Right atrium auricular region (tissue), 2 donors: ENCODE results near the gene ZDHHC22. TPM values are rescaled to one million over a fixed set of nuclear protein-coding genes. Genes with fewer than 3 reads are reported as not detected.

Source experiments
- DNase-seq: peaks from one replicate; pipeline ENCODE4 v3.0.0-alpha.2; 2019; ENCODE audit warnings: low spot score
- H3K27ac ChIP-seq, 2 donors: fragments of 200-600 bp; sonication (generic); 1 replicate in 1 of 2; 2 replicates in 1 of 2; pipeline ENCODE4 v1.5.1; 2016 to 2019
- H3K27me3 ChIP-seq, 2 donors: fragments of 200-600 bp; sonication (generic); one replicate each; pipeline versions ENCODE4 v1.5.1 to v1.6.0; 2017 to 2019
- H3K36me3 ChIP-seq: fragments of 200-600 bp; sonication (generic); one replicate; pipeline ENCODE4 v1.5.1; 2016
- H3K4me1 ChIP-seq, 2 donors: fragments of 200-600 bp; sonication (generic); one replicate each; pipeline versions ENCODE4 v1.5.1 to v1.6.0; 2017 to 2019
- H3K4me3 ChIP-seq, 2 donors: fragments of 200-600 bp; sonication (generic); 1 replicate in 1 of 2; 2 replicates in 1 of 2; pipeline ENCODE4 v1.5.1; 2017 to 2019; ENCODE audit warnings: mild to moderate bottlenecking in 1 of 2, moderate library complexity in 1 of 2
- H3K9me3 ChIP-seq, 2 donors: fragments of 200-600 bp; sonication (generic); one replicate each; pipeline ENCODE4 v1.5.1; 2019
- total RNA-seq, 2 donors: library from RNA; depleted of rRNA; stranded (reverse); fragments of >200 nt; gene quantifications; one replicate each; pipeline ENCODE4 v1.1.0, GENCODE V29; 2016
- TF ChIP-seq, protein P1 (sequence below), 2 donors: fragments of 200-600 bp; sonication (generic); IDR thresholded peaks; one replicate each; pipeline ENCODE4 v1.5.1; 2019; ENCODE audit warnings: antibody characterized with exemption in 2 of 2

Gene ZDHHC22
- total RNA-seq, 2 donors from 2014 or later = not detected

DNA sequence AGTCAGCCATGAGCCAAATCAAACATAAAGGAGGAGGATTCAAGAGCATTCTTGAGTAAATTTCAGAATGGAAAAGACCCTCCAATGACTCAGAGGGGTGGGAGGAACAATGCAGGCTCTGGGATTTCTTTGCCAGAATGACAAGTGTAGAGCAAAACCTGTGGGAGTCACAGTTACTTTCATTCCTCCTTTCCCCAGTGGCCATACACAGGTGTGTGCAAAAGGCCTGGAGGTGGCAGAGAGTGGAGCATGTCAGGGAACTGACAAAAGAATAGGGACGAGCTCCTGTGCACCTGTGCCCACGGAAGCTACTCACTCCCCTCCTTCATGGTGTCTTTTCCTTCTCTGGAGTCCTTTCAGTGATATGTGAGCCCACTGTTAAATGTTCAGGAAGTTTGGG is 52.9 kb downstream of the ZDHHC22 start:
- Histone ChIP-seq H3K36me3 (no peaks in the 10 kb centered on the region), H3K4me3 (no peak overlapping the region), H3K9me3 (peaks cover 7 to 17% of the 10 kb centered on the region in 2 donors), H3K27ac (no peak overlapping the region), H3K27me3 (no peaks in the 10 kb centered on the region), H3K4me1 (no peaks in the 10 kb centered on the region)
- TF ChIP-seq, protein P1, sequence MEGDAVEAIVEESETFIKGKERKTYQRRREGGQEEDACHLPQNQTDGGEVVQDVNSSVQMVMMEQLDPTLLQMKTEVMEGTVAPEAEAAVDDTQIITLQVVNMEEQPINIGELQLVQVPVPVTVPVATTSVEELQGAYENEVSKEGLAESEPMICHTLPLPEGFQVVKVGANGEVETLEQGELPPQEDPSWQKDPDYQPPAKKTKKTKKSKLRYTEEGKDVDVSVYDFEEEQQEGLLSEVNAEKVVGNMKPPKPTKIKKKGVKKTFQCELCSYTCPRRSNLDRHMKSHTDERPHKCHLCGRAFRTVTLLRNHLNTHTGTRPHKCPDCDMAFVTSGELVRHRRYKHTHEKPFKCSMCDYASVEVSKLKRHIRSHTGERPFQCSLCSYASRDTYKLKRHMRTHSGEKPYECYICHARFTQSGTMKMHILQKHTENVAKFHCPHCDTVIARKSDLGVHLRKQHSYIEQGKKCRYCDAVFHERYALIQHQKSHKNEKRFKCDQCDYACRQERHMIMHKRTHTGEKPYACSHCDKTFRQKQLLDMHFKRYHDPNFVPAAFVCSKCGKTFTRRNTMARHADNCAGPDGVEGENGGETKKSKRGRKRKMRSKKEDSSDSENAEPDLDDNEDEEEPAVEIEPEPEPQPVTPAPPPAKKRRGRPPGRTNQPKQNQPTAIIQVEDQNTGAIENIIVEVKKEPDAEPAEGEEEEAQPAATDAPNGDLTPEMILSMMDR (IDR thresholded peaks at IDR 0.05) = no peak
- no peak for DNase-seq

DNA sequence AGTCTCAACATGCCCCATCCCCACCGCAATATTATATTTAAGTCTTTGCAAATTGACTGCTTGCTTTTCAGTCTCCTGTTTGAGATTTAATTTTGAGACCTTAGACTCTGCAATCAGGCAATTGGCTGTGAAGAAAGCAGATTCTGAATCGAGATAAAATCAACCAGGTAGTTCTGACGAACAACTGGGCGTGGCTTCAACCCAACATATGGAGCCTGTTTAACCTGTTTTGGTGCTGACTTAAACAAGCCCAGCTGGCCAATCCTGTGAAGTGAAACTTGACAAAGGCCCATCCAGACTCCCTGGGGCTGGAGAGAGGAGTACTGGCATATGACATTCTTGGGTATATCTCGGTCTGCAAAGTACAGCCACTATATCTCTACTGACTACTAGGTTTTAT is 53.4 kb downstream of the ZDHHC22 start:
- Histone ChIP-seq H3K4me1 (no peaks in the 10 kb centered on the region), H3K27me3 (no peaks in the 10 kb centered on the region), H3K4me3 (no peak overlapping the region), H3K36me3 (no peaks in the 10 kb centered on the region), H3K27ac (no peak overlapping the region), H3K9me3 (peaks cover 7 to 17% of the 10 kb centered on the region in 2 donors)
- TF ChIP-seq, protein P1 (IDR thresholded peaks at IDR 0.05) = no peak
- DNase-seq = no peak

DNA sequence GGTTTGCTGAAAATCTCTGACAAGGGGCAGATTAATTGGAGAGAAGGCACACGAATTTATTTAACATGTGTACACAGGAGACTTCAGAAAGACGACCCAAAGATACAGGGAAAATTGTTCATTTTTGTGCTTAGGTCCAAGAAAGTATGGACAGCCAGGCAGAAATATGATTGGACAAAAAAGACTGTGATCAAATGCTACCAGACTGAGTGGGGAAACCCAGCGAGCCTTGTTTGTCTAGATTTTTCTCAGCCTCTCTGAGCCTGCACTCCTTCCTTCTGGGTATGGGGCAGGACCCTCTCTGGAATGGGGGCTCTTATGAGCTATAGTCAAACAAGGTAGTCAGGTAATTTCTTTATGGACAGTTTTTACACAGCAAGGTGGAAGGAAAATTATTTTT is 54.0 kb downstream of the ZDHHC22 start:
- TF ChIP-seq, protein P1 (IDR thresholded peaks at IDR 0.05) = no peak
- no peak overlapping the region for H3K27ac ChIP-seq

DNA sequence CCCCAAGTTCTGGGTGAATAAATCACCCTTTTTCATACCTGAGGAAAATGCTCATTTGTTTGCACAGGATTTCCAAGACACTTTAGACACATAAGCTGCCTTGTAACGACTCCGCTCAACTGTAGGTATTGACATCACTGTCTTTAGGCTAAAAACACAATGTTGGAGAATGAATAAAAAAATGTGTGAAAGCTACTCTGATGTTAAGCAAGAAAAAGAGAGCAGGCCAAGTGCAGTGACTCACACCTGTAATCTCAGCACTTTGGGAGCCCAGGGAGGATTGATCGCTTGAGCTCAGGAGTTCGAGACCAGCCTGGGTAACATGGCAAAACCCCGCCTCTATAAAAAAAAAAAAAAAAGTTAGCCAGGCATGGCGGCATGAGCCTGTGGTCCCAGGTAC is 54.6 kb downstream of the ZDHHC22 start:
- H3K27ac ChIP-seq = no peak overlapping the region
- H3K4me3 ChIP-seq = no peak overlapping the region
- H3K9me3 ChIP-seq = peaks cover 7 to 15% of the 10 kb centered on the region in 2 donors
- no peaks in the 10 kb centered on the region for H3K27me3 ChIP-seq
- DNase-seq = no peak
- H3K4me1 ChIP-seq = no peaks in the 10 kb centered on the region
- no peaks in the 10 kb centered on the region for H3K36me3 ChIP-seq
- TF ChIP-seq, protein P1 (IDR thresholded peaks at IDR 0.05) = no peak

More for the DNA sequence above, 54.0 kb downstream of the ZDHHC22 start:
- H3K4me1 ChIP-seq = no peaks in the 10 kb centered on the region
- no peaks in the 10 kb centered on the region for H3K27me3 ChIP-seq
- peaks cover 7 to 17% of the 10 kb centered on the region in 2 donors for H3K9me3 ChIP-seq
- DNase-seq = no peak
- H3K36me3 ChIP-seq = no peaks in the 10 kb centered on the region
- H3K4me3 ChIP-seq = no peak overlapping the region

DNA sequence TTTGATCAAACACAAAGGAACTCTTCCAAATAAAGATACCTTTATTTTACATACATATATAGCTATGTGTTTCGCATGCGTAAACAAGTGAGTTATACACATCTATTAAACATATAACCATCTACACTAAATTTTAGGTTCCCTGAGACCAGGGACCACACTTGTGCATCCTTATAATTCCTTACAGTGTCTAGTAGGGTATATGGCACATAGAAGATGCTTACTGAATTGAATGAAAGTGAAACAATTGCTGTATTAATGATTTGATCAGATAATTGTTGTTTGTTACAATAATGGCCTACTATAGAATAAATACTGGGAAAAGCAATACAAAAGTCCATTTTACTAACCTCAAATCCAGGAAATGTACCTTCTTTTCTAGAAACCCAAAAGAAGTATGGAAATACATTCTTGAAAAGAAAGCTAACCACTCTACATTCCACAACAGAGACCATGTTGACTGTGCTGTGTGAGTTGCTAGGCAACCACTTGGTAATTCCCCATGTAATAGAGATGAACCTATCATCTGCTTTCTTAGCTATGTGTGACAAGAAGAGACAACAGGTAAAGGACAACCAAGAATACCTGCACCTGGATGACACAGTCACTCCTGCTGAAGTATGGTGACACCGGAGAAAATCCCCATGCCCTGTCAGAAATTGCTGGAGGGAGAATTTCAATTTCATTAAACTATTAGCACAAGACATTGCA is 55.4 kb downstream of the ZDHHC22 start:
- DNase-seq = no peak
- TF ChIP-seq, protein P1 (IDR thresholded peaks at IDR 0.05) = no peak
- Histone ChIP-seq H3K9me3 (peaks cover 2 to 7% of the 10 kb centered on the region in 2 donors), H3K36me3 (no peaks in the 10 kb centered on the region), H3K27ac (no peak overlapping the region), H3K27me3 (no peaks in the 10 kb centered on the region), H3K4me1 (no peaks in the 10 kb centered on the region), H3K4me3 (no peak overlapping the region)

DNA sequence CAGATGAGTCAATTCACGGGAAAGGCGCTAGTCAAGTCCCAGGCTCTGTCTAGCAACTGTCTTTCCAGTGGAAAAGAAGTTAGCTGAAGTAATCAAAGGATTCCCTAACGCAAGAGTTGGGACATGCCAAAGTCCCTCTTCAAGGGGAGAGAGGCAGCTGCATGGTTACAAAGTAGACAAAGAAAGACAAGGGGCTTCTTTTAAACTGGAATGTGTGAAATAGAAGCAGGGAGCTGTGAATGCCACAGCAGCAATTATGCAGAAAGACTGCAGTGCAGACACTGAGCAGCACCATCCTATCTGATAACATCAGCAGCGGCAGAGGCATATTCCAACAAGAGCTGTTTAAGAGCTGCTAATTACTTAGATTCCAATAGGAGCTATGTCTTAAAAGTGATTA is 56.1 kb downstream of the ZDHHC22 start:
- Histone ChIP-seq H3K4me3 (no peak overlapping the region), H3K9me3 (peaks cover 0 to 2% of the 10 kb centered on the region in 2 donors), H3K27me3 (no peaks in the 10 kb centered on the region), H3K4me1 (no peaks in the 10 kb centered on the region), H3K36me3 (no peaks in the 10 kb centered on the region), H3K27ac (no peak overlapping the region)
- DNase-seq = no peak
- TF ChIP-seq, protein P1 (IDR thresholded peaks at IDR 0.05) = no peak
